Right atrium auricular region (tissue), 2 donors: ENCODE measurements around the gene SLX4IP. TPM values are rescaled to one million over a fixed set of nuclear protein-coding genes. Genes with fewer than 3 reads are reported as not detected.

ENCODE experiments used
- DNase-seq: peaks from one replicate; pipeline ENCODE4 v3.0.0-alpha.2; 2019; ENCODE audit warnings: low spot score
- H3K27ac ChIP-seq, 2 donors: fragments of 200-600 bp; sonication (generic); 1 replicate in 1 of 2; 2 replicates in 1 of 2; pipeline ENCODE4 v1.5.1; 2016 to 2019
- H3K27me3 ChIP-seq, 2 donors: fragments of 200-600 bp; sonication (generic); one replicate each; pipeline versions ENCODE4 v1.5.1 to v1.6.0; 2017 to 2019
- H3K36me3 ChIP-seq: fragments of 200-600 bp; sonication (generic); one replicate; pipeline ENCODE4 v1.5.1; 2016
- H3K4me1 ChIP-seq, 2 donors: fragments of 200-600 bp; sonication (generic); one replicate each; pipeline versions ENCODE4 v1.5.1 to v1.6.0; 2017 to 2019
- H3K4me3 ChIP-seq, 2 donors: fragments of 200-600 bp; sonication (generic); 1 replicate in 1 of 2; 2 replicates in 1 of 2; pipeline ENCODE4 v1.5.1; 2017 to 2019; ENCODE audit warnings: mild to moderate bottlenecking in 1 of 2, moderate library complexity in 1 of 2
- H3K9me3 ChIP-seq, 2 donors: fragments of 200-600 bp; sonication (generic); one replicate each; pipeline ENCODE4 v1.5.1; 2019
- CTCF ChIP-seq, 2 donors: fragments of 200-600 bp; sonication (generic); IDR thresholded peaks; one replicate each; pipeline ENCODE4 v1.5.1; 2019; ENCODE audit warnings: antibody characterized with exemption in 2 of 2
- total RNA-seq, 2 donors: library from RNA; depleted of rRNA; stranded (reverse); fragments of >200 nt; gene quantifications; one replicate each; pipeline ENCODE4 v1.1.0, GENCODE V29; 2016

Gene SLX4IP
- total RNA-seq, 2 donors from 2014 or later: 1.1 to 2.0 TPM

GRCh38 chr20:10603971-10604864 lies 169.1 kb downstream of the SLX4IP start:
- H3K27ac ChIP-seq: peak overlapping the region; percentile 59 to 79
- DNase-seq: peak; percentile 82
- no peaks in the 10 kb centered on the region for H3K36me3 ChIP-seq
- H3K9me3 ChIP-seq: no peaks in the 10 kb centered on the region
- H3K27me3 ChIP-seq: no peaks in the 10 kb centered on the region
- no peak overlapping the region for H3K4me3 ChIP-seq
- H3K4me1 ChIP-seq: peaks cover 0 to 14% of the 10 kb centered on the region in 2 donors
- TF ChIP-seq CTCF (IDR thresholded peaks at IDR 0.05): no peak

GRCh38 chr20:10604865-10605440 lies 169.8 kb downstream of the SLX4IP start:
- no peak for TF ChIP-seq CTCF (IDR thresholded peaks at IDR 0.05)
- Histone ChIP-seq H3K27me3 (no peaks in the 10 kb centered on the region), H3K4me3 (no peak overlapping the region), H3K36me3 (no peaks in the 10 kb centered on the region), H3K27ac (peak overlapping the region; percentile 59 to 79), H3K9me3 (no peaks in the 10 kb centered on the region), H3K4me1 (peaks cover 0 to 20% of the 10 kb centered on the region in 2 donors)
- no peak for DNase-seq

- DNase-seq: no peak
- H3K27ac ChIP-seq: peak overlapping the region; percentile 59 to 79
- H3K4me3 ChIP-seq: no peak overlapping the region
- no peak for TF ChIP-seq CTCF (IDR thresholded peaks at IDR 0.05)
- no peaks in the 10 kb centered on the region for H3K36me3 ChIP-seq
- peaks cover 0 to 26% of the 10 kb centered on the region in 2 donors for H3K4me1 ChIP-seq
- no peaks in the 10 kb centered on the region for H3K27me3 ChIP-seq
- H3K9me3 ChIP-seq: no peaks in the 10 kb centered on the region
Measured at GRCh38 chr20:10605547-10606195, 170.6 kb downstream of the SLX4IP start.

GRCh38 chr20:10609276-10609675 lies 174.2 kb downstream of the SLX4IP start:
- Histone ChIP-seq H3K4me3 (no peak overlapping the region), H3K4me1 (peaks cover 0 to 19% of the 10 kb centered on the region in 2 donors), H3K9me3 (no peaks in the 10 kb centered on the region), H3K36me3 (no peaks in the 10 kb centered on the region), H3K27ac (peak overlapping the region; percentile 72 to 78), H3K27me3 (no peaks in the 10 kb centered on the region)
- peak; percentile 83 for DNase-seq
- no peak for TF ChIP-seq CTCF (IDR thresholded peaks at IDR 0.05)

- peak overlapping the region; percentile 72 to 78 for H3K27ac ChIP-seq
- H3K4me3 ChIP-seq: no peak overlapping the region
- H3K36me3 ChIP-seq: no peaks in the 10 kb centered on the region
- H3K27me3 ChIP-seq: no peaks in the 10 kb centered on the region
- peaks cover 0 to 17% of the 10 kb centered on the region in 2 donors for H3K4me1 ChIP-seq
- H3K9me3 ChIP-seq: no peaks in the 10 kb centered on the region
- no peak for TF ChIP-seq CTCF (IDR thresholded peaks at IDR 0.05)
- DNase-seq: no peak
Measured at GRCh38 chr20:10609770-10610169, 174.7 kb downstream of the SLX4IP start.
